K562 (cell line): ENCODE results near the gene EMX1. TPM values are rescaled to one million over a fixed set of nuclear protein-coding genes. Genes with fewer than 3 reads are reported as not detected.

Experiments
- ATAC-seq: fragments of 200-7000 bp; cut with Tn5 transposase; 3 replicates; pipeline ENCODE4 v1.9.1; 2020; ENCODE audit warnings: moderate library complexity
- BruUV-seq: library from RNA; stranded (reverse); fragments of 400-500 nt; replicated peaks from 2 replicates; lab custom pipeline; 2021; lab: Mats Ljungman, UMichigan
- CTCF ChIA-PET: fragments of 300-600 bp; formaldehyde crosslinking; extraction: SDS; loops from one replicate; lab custom pipeline; 2021; ENCODE audit warnings: low intra/inter-chr PET ratio; lab: Yijun Ruan, JAX
- POLR2A ChIA-PET: fragments of 300-600, 350-650 bp; sonication (Branson Sonifier 250); formaldehyde crosslinking; extraction: SDS; loops from one replicate; lab custom pipeline; 2021; ENCODE audit warnings: antibody characterized with exemption, inconsistent platforms; lab: Yijun Ruan, JAX
- DNase-seq, 4 experiments: peaks; one replicate each; pipeline versions ENCODE4 v3.0.0 to v3.0.0-alpha.2; 2011 to 2018; ENCODE audit warnings: low spot score in 3 of 4, mixed read lengths in 3 of 4; ENCODE audit errors: extremely low read depth in 1 of 4
- FAIRE-seq: peaks from 2 replicates; lab custom pipeline; 2011; peaks lifted over from hg19 to GRCh38; lab: Jason Lieb, UNC
- H2AFZ ChIP-seq: 2 replicates; pipeline ENCODE4 v1.6.0; 2011; ENCODE audit warnings: low read depth, low read length, control low read depth, inconsistent platforms
- H3K27ac ChIP-seq: fragments of 200-600 bp; 3 replicates; pipeline ENCODE4 v1.8.0; 2011; ENCODE audit warnings: low read depth, mild to moderate bottlenecking, control low read depth, inconsistent platforms, low read length, moderate library complexity, mixed read lengths; ENCODE audit errors: extremely low read depth
- H3K27me3 ChIP-seq, 2 experiments: fragments of 300-600 bp in 1 of 2; 2 replicates in 1 of 2; 3 replicates in 1 of 2; pipeline versions ENCODE4 v1.6.0 to v1.8.0; 2011; ENCODE audit warnings: inconsistent platforms in 2 of 2, low read length in 2 of 2, mild to moderate bottlenecking in 1 of 2, mixed read lengths in 1 of 2, moderate library complexity in 1 of 2; ENCODE audit not compliant: control insufficient read depth in 2 of 2, insufficient read depth in 2 of 2
- H3K36me3 ChIP-seq: fragments of 300-600 bp; 3 replicates; pipeline ENCODE4 v1.8.0; 2011; ENCODE audit warnings: mild to moderate bottlenecking, low read length, inconsistent platforms; ENCODE audit not compliant: control insufficient read depth, insufficient read depth
- H3K4me1 ChIP-seq, 2 experiments: fragments of 200-600 bp in 1 of 2; replicated peaks in 1 of 2; 2 replicates in 1 of 2; 3 replicates in 1 of 2; pipeline versions ENCODE4 v1.5.1 to v1.8.0; 2011; ENCODE audit warnings: inconsistent platforms in 2 of 2, low read length in 2 of 2, mild to moderate bottlenecking in 1 of 2, mixed read lengths in 1 of 2, moderate library complexity in 1 of 2; ENCODE audit not compliant: control insufficient read depth in 2 of 2, insufficient read depth in 2 of 2
- H3K4me2 ChIP-seq: 2 replicates; pipeline ENCODE4 v1.6.1; 2011; ENCODE audit warnings: low read length, control low read depth, inconsistent platforms, mixed read lengths; ENCODE audit not compliant: insufficient read depth
- H3K4me3 ChIP-seq: fragments of 200-600 bp; sonication (generic), shearing (Covaris generic); 2 replicates; pipeline ENCODE4 v1.5.1; 2016; ENCODE audit warnings: control low read depth, inconsistent platforms
- H3K79me2 ChIP-seq: fragments of 200-600 bp; 3 replicates; pipeline ENCODE4 v1.8.0; 2011; ENCODE audit warnings: low read length, inconsistent platforms; ENCODE audit not compliant: control insufficient read depth, insufficient read depth
- H3K9ac ChIP-seq, 2 experiments: 2 replicates each; pipeline versions ENCODE4 v1.6.0 to v1.6.1; 2011; ENCODE audit warnings: low read depth in 2 of 2, low read length in 2 of 2, control low read depth in 1 of 2, inconsistent platforms in 1 of 2, mild to moderate bottlenecking in 1 of 2, mixed read lengths in 1 of 2; ENCODE audit not compliant: insufficient read depth in 1 of 2
- H3K9me1 ChIP-seq: one replicate; pipeline ENCODE4 v1.6.0; 2011; ENCODE audit warnings: inconsistent platforms, mild to moderate bottlenecking, low read length, moderate library complexity; ENCODE audit not compliant: control insufficient read depth, insufficient read depth
- H3K9me3 ChIP-seq: replicated peaks from 2 replicates; pipeline ENCODE4 v1.5.1; 2011; ENCODE audit warnings: low read depth, low read length, inconsistent platforms; ENCODE audit not compliant: control insufficient read depth, insufficient read depth
- H4K20me1 ChIP-seq: replicated peaks from 2 replicates; pipeline ENCODE4 v1.6.1; 2011; ENCODE audit warnings: low read length, inconsistent platforms, mixed read lengths; ENCODE audit not compliant: control insufficient read depth, insufficient read depth
- SMAD3 ChIP-seq: fragments of 450-650 bp; formaldehyde crosslinking; conservative IDR thresholded peaks from 2 replicates; pipeline ENCODE4 v1.4.0; 2020; ENCODE audit warnings: mild to moderate bottlenecking
- ZNF184 ChIP-seq: sonication (generic); formaldehyde crosslinking; IDR thresholded peaks from 2 replicates; pipeline ENCODE4 v1.5.0; 2020; ENCODE audit warnings: missing genetic modification reagents
- WGBS: fragments of 100-300 bp; shearing (Covaris generic); methylation state at CpG from one replicate; pipeline ENCODE4 v1.1.6; 2016; ENCODE audit warnings: low coverage, mixed read lengths; ENCODE audit not compliant: insufficient coverage; ENCODE audit errors: missing lambda C conversion rate; 5-methylcytosine and 5-hydroxymethylcytosine counted together
- in situ Hi-C: fragments of 300-500 bp; cut with MboI; formaldehyde crosslinking; loops from 4 replicates; pipeline ENCODE4 v1.15.0; 2018; ENCODE audit warnings: inconsistent platforms, mixed read lengths
- intact Hi-C: fragments of 100-400 bp; cut with micrococcal nuclease; formaldehyde crosslinking; loops from 2 replicates; pipeline ENCODE4 v1.14.2; 2022
- polyA plus RNA-seq, 8 experiments: library from polyadenylated mRNA; depleted of rRNA in 4 of 8; stranded (reverse) in 5 of 8; unstranded in 3 of 8; fragments of >200 nt; fragmentation: Nextera tagmentation in 2 of 8; fragmentation: Illumina TruSeq in 1 of 8; extraction: Ambion mirVana in 2 of 8; extraction: Trizol in 1 of 8; gene quantifications; 2 replicates each; pipeline versions ENCODE4 v1.2.1 to v1.2.3, GENCODE V29; 2011 to 2014; ENCODE audit warnings: inconsistent platforms in 1 of 8, missing spikeins in 1 of 8
- total RNA-seq, 7 experiments: library from RNA; depleted of rRNA in 6 of 7; stranded (reverse); fragments of >200 nt in 6 of 7; fragmentation: Illumina TruSeq in 2 of 7; extraction: Trizol in 2 of 7; gene quantifications; 2 replicates each; pipeline versions ENCODE4 v1.2.1 to v1.2.3, GENCODE V29; 2011 to 2021; ENCODE audit warnings: low replicate concordance in 1 of 7
- TF ChIP-seq, protein P1 (sequence below): fragments of 450-650 bp; IDR thresholded peaks from 2 replicates; pipeline ENCODE4 v1.6.1; 2017; ENCODE audit warnings: antibody characterized with exemption, mild to moderate bottlenecking
- TF ChIP-seq, protein P2 (sequence below): fragments of 250-450 bp; sonication (Bioruptor Pico); IDR thresholded peaks from 2 replicates; pipeline ENCODE4 v1.4.0; 2020

The EMX1 gene
- total and polyA plus RNA-seq, 9 of the 15 experiments (the other 6 are each of a cell fraction or from before 2014, with no cell fraction given), result 0.10 to 0.32 (median 0.21) TPM; not detected in 6

DNA sequence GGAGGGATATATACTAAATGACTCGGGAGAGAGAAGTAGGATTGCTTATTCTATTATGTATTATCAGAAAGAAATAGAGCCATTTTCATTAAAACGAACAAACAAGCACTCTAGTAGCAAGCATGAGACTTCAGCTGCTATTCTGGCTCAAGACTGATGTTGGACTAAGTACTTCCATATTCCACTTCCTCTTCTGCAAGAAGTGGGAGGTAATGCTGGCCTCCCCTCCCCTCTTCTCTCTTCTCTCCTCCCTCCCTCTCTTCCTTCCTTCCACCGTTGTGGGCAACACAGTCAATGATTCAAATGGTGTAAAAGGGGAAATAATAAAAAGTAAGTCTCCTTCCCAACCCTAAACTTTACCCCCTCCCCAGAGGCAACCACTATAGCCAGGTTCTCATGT, 62.6 kb downstream of the EMX1 start (continued):
- TF ChIP-seq, protein P1, sequence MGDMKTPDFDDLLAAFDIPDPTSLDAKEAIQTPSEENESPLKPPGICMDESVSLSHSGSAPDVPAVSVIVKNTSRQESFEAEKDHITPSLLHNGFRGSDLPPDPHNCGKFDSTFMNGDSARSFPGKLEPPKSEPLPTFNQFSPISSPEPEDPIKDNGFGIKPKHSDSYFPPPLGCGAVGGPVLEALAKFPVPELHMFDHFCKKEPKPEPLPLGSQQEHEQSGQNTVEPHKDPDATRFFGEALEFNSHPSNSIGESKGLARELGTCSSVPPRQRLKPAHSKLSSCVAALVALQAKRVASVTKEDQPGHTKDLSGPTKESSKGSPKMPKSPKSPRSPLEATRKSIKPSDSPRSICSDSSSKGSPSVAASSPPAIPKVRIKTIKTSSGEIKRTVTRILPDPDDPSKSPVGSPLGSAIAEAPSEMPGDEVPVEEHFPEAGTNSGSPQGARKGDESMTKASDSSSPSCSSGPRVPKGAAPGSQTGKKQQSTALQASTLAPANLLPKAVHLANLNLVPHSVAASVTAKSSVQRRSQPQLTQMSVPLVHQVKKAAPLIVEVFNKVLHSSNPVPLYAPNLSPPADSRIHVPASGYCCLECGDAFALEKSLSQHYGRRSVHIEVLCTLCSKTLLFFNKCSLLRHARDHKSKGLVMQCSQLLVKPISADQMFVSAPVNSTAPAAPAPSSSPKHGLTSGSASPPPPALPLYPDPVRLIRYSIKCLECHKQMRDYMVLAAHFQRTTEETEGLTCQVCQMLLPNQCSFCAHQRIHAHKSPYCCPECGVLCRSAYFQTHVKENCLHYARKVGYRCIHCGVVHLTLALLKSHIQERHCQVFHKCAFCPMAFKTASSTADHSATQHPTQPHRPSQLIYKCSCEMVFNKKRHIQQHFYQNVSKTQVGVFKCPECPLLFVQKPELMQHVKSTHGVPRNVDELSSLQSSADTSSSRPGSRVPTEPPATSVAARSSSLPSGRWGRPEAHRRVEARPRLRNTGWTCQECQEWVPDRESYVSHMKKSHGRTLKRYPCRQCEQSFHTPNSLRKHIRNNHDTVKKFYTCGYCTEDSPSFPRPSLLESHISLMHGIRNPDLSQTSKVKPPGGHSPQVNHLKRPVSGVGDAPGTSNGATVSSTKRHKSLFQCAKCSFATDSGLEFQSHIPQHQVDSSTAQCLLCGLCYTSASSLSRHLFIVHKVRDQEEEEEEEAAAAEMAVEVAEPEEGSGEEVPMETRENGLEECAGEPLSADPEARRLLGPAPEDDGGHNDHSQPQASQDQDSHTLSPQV, result no peak

DNA sequence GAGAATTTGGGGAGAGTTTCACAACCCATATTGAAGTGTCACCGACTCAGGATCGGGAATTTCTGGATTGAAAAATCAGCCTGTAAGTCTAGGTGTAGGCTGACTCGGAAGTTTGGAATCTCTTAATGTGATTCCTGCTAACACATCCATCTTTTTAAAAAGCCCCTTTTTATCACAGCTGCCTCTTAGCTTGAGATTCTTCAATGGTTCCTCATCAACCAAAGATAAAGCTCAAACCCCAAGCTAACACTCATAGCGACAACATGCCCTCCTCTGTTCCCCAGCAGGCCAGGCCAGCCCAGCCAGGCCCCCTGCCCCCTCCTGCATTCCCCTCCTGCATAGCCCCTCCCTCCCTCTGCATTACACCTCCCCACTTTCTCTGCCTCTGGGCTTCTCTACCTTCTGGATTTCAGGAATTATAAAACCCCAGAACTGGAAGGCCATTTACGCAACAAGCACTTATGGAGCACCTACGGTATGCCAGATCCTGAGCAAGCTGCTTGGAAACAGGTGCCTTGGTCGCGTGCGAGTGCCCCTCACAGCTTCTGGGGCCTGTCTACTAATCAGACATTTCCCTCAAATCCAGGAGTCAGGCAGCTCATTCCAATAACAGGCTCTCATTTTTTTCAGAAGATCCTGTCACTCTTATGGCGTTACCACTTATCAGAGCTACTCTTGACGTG, 63.4 kb downstream of the EMX1 start:
- Histone ChIP-seq H3K9me3 (no peaks in the 10 kb centered on the region), H3K4me2 (no peak overlapping the region), H3K4me3 (no peak overlapping the region), H3K79me2 (no peaks in the 10 kb centered on the region), H2AFZ (no peak overlapping the region), H3K27ac (no peak overlapping the region), H3K27me3 (no peaks in the 10 kb centered on the region), H4K20me1 (0 out of 2 replicates have a peak, but pooled peaks cover 2% of the 10 kb centered on the region), H3K9ac (no peak overlapping the region), H3K9me1 (no peaks in the 10 kb centered on the region)
- DNase-seq (no peak), ATAC-seq (no peak), FAIRE-seq (no peak)
- ChIA-PET CTCF (no interaction called here), POLR2A (interaction anchor here (0.7 to 1.0 kb wide), 3 partner anchors 11 to 255 kb away, joined by 3 to 4 read pairs (median 3); no protein-coding TSS in a partner anchor)
- WGBS, result 77% methylated on average over 11 of the region's 11 CpGs
- BruUV-seq, result no TSS peak
- intact Hi-C loops (loop anchor here (10.0 kb wide), 1 partner anchor 274 kb away; no protein-coding TSS in a partner anchor), in situ Hi-C loops (no loop called here)
- TF ChIP-seq ZNF184 (CRISPR knock-in tag), result no peak
- TF ChIP-seq, protein P2, sequence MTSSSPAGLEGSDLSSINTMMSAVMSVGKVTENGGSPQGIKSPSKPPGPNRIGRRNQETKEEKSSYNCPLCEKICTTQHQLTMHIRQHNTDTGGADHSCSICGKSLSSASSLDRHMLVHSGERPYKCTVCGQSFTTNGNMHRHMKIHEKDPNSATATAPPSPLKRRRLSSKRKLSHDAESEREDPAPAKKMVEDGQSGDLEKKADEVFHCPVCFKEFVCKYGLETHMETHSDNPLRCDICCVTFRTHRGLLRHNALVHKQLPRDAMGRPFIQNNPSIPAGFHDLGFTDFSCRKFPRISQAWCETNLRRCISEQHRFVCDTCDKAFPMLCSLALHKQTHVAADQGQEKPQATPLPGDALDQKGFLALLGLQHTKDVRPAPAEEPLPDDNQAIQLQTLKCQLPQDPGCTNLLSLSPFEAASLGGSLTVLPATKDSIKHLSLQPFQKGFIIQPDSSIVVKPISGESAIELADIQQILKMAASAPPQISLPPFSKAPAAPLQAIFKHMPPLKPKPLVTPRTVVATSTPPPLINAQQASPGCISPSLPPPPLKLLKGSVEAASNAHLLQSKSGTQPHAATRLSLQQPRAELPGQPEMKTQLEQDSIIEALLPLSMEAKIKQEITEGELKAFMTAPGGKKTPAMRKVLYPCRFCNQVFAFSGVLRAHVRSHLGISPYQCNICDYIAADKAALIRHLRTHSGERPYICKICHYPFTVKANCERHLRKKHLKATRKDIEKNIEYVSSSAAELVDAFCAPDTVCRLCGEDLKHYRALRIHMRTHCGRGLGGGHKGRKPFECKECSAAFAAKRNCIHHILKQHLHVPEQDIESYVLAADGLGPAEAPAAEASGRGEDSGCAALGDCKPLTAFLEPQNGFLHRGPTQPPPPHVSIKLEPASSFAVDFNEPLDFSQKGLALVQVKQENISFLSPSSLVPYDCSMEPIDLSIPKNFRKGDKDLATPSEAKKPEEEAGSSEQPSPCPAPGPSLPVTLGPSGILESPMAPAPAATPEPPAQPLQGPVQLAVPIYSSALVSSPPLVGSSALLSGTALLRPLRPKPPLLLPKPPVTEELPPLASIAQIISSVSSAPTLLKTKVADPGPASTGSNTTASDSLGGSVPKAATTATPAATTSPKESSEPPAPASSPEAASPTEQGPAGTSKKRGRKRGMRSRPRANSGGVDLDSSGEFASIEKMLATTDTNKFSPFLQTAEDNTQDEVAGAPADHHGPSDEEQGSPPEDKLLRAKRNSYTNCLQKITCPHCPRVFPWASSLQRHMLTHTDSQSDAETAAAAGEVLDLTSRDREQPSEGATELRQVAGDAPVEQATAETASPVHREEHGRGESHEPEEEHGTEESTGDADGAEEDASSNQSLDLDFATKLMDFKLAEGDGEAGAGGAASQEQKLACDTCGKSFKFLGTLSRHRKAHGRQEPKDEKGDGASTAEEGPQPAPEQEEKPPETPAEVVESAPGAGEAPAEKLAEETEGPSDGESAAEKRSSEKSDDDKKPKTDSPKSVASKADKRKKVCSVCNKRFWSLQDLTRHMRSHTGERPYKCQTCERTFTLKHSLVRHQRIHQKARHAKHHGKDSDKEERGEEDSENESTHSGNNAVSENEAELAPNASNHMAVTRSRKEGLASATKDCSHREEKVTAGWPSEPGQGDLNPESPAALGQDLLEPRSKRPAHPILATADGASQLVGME, result no peak
- no peak for TF ChIP-seq SMAD3 (CRISPR knock-in tag)
- TF ChIP-seq, all 486 proteins: peak for 0
- Histone ChIP-seq H3K36me3 (no peaks in the 10 kb centered on the region), H3K4me1 (peaks cover 0 to 9% of the 10 kb centered on the region in 2 experiments; a peak in 4 of 5 replicates)
